Chondrocyte (in vitro differentiated cells): ENCODE data around the gene RALGAPA2. TPM values are rescaled to one million over a fixed set of nuclear protein-coding genes. Genes with fewer than 3 reads are reported as not detected.

Experiments used
- DNase-seq: peaks from one replicate; pipeline ENCODE4 v3.0.0; 2021; ENCODE audit warnings: mixed read lengths, low spot score
- H3K27ac Mint-ChIP-seq: one replicate; pipeline ENCODE4 v1.8.0; 2021; ENCODE audit warnings: mild to moderate bottlenecking, moderate library complexity, mixed read lengths; ENCODE audit not compliant: unreplicated experiment
- H3K27me3 Mint-ChIP-seq: 2 replicates; pipeline ENCODE4 v1.8.0; 2021; ENCODE audit warnings: low read depth, mixed read lengths
- H3K36me3 Mint-ChIP-seq: 2 replicates; pipeline ENCODE4 v1.8.0; 2021; ENCODE audit warnings: low read depth, mixed read lengths
- H3K4me1 Mint-ChIP-seq: 2 replicates; pipeline ENCODE4 v1.8.0; 2021; ENCODE audit warnings: low read depth, mild to moderate bottlenecking, mixed read lengths
- H3K4me3 Mint-ChIP-seq: one replicate; pipeline ENCODE4 v1.8.0; 2021; ENCODE audit warnings: mild to moderate bottlenecking, moderate library complexity, mixed read lengths; ENCODE audit not compliant: unreplicated experiment
- H3K9me3 Mint-ChIP-seq: 2 replicates; pipeline ENCODE4 v1.8.0; 2021; ENCODE audit warnings: low read depth, mixed read lengths
- total RNA-seq: library from RNA; stranded (reverse); gene quantifications from 3 replicates; pipeline ENCODE4 v1.2.1, GENCODE V29; 2021
- TF ChIP-seq, protein P1 (sequence below): fragments of 200-600 bp; sonication (generic); IDR thresholded peaks from 2 replicates; pipeline ENCODE4 v1.5.0; 2021; ENCODE audit warnings: antibody characterized with exemption, mild to moderate bottlenecking, moderate library complexity

The RALGAPA2 gene
- total RNA-seq, 1 donor from 2014 or later: 9.5 TPM

DNA sequence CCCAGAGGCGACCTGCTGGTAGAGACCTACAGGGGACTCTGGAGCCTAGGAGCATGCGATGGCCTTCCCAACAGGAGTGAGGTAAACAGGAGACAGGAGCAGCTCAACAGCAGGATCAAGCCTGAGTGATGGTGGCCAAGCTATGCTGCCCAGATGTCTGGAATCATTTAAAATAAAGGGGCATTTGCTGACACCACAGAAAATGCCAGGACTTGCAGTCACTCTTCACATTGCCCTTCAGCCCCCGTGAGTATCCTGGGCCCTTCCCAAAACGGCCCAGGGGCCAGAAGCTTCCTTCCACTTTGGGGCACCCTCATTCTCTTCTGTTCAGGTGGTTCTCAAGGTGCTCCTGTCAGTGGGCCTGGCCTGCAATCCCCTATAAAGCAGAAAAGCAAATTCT, 321.3 kb downstream of the RALGAPA2 start:
- no peak for DNase-seq
- Mint-ChIP-seq H3K4me1 (peaks cover 8% of the 10 kb centered on the region), H3K27ac (no peak overlapping the region), H3K36me3 (peaks cover 8% of the 10 kb centered on the region), H3K4me3 (no peak overlapping the region), H3K9me3 (no peaks in the 10 kb centered on the region), H3K27me3 (peaks cover 2% of the 10 kb centered on the region)
- TF ChIP-seq, protein P1, sequence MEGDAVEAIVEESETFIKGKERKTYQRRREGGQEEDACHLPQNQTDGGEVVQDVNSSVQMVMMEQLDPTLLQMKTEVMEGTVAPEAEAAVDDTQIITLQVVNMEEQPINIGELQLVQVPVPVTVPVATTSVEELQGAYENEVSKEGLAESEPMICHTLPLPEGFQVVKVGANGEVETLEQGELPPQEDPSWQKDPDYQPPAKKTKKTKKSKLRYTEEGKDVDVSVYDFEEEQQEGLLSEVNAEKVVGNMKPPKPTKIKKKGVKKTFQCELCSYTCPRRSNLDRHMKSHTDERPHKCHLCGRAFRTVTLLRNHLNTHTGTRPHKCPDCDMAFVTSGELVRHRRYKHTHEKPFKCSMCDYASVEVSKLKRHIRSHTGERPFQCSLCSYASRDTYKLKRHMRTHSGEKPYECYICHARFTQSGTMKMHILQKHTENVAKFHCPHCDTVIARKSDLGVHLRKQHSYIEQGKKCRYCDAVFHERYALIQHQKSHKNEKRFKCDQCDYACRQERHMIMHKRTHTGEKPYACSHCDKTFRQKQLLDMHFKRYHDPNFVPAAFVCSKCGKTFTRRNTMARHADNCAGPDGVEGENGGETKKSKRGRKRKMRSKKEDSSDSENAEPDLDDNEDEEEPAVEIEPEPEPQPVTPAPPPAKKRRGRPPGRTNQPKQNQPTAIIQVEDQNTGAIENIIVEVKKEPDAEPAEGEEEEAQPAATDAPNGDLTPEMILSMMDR: no peak

DNA sequence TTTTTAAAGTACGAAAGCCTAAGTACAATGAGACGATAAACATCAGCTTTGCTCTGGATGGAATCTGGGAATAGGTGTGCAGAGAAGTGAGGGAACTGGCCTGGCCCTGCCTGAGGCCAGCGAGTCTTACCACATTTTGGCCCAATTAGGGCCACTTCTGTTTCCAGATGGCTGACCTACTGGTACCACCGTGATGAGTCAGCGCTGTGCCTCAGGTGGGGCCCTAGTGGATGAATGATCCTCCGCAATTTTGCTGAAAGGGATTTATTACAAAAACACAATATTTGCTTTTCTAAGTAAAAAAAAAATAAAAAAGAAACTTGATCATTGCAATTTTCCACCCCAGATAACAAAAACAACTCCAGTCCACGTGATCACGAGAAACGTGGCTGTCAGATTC, 322.1 kb downstream of the RALGAPA2 start:
- H3K9me3 Mint-ChIP-seq: no peaks in the 10 kb centered on the region
- no peak overlapping the region for H3K4me3 Mint-ChIP-seq
- peaks cover 6% of the 10 kb centered on the region for H3K27me3 Mint-ChIP-seq
- H3K4me1 Mint-ChIP-seq: peaks cover 8% of the 10 kb centered on the region
- no peak overlapping the region for H3K27ac Mint-ChIP-seq
- DNase-seq: no peak
- H3K36me3 Mint-ChIP-seq: peaks cover 8% of the 10 kb centered on the region
- TF ChIP-seq, protein P1: no peak

DNA sequence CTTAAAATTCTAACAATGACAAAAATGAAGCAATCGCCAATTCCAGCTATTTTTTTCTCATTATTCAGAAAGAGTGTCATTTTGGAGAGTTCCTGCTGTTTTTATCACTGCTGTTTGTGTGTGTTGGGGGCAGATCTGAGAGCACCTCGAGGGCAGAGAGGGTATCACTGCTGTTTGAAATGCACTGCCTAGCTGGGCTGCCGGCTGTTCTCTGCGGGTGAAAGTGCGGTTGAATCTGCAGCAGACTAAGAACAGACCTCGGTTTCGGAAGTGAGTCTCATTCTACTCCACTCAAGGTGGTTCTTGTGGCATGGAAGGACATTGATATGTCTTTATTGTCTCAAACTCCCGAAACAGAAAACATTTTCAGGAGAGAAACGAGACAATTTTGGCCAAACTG, 326.3 kb downstream of the RALGAPA2 start:
- H3K36me3 Mint-ChIP-seq: peaks cover 2% of the 10 kb centered on the region
- peaks cover 14% of the 10 kb centered on the region for H3K27me3 Mint-ChIP-seq
- peaks cover under 1% of the 10 kb centered on the region for H3K9me3 Mint-ChIP-seq
- TF ChIP-seq, protein P1: no peak
- H3K4me1 Mint-ChIP-seq: no peaks in the 10 kb centered on the region
- no peak for DNase-seq
- H3K4me3 Mint-ChIP-seq: no peak overlapping the region
- H3K27ac Mint-ChIP-seq: no peak overlapping the region

DNA sequence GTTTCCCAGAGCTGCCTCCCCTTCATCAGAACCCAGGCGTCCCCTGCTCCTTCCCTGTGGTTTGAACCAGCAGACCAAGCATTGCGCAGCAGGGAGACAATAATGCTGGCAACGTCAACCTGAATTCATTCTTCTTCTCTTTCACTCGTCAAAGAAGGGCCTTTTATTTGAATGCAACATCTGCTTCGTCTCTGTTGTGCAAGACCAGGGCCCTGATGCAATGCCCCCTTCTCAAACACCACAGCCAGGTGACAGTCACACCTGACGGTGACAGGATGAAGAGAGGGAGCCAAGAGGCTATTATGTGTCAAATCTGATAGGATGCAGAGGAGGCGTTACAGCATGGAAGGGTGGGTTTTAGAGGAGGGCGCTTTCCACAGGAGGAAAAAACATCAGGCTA, 336.6 kb downstream of the RALGAPA2 start:
- H3K27ac Mint-ChIP-seq: no peak overlapping the region
- no peak overlapping the region for H3K4me3 Mint-ChIP-seq
- H3K9me3 Mint-ChIP-seq: peaks cover 4% of the 10 kb centered on the region
- no peaks in the 10 kb centered on the region for H3K4me1 Mint-ChIP-seq
- no peaks in the 10 kb centered on the region for H3K36me3 Mint-ChIP-seq
- no peak for DNase-seq
- TF ChIP-seq, protein P1: no peak
- peaks cover 56% of the 10 kb centered on the region for H3K27me3 Mint-ChIP-seq

DNA sequence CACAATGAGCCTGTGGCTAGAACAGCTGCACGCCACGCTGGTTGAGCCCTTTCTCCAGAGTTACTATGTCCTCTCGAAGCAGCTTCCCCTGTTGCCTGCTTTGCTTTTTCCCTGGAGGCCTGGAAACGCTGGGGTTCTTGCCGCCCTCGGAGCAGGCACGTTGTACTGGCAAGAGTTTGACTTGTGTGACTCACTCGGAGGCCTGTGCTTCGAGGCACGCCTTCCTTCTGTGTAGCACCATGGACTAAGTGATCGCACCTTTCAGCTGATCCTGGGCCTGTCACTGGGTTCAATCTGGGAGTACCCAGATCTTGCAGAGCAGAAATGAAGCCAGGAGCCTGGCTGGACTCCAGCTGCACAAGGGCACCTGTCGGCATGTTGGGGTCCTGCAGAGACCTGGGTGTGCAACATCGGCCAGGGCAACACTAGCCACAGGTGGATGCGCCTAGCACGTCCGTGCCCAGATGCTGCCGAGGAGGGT, 339.3 kb downstream of the RALGAPA2 start:
- Mint-ChIP-seq H3K36me3 (no peaks in the 10 kb centered on the region), H3K4me1 (peaks cover 5% of the 10 kb centered on the region), H3K27me3 (peaks cover 66% of the 10 kb centered on the region), H3K4me3 (no peak overlapping the region), H3K9me3 (no peaks in the 10 kb centered on the region), H3K27ac (no peak overlapping the region)
- no peak for DNase-seq
- TF ChIP-seq, protein P1: no peak
